KOPT-K1 (cell line): ENCODE results near the gene ANKRD42.
"Not testable (repeated sequence)": the region's sequence is repeated elsewhere in the genome, so short reads cannot be mapped to it uniquely, and the experiment has no call there.

Experiments
- H3K27ac ChIP-seq: fragments of 200-600 bp; sonication (generic); 2 replicates; pipeline ENCODE4 v1.5.1; 2016; ENCODE audit warnings: antibody characterized with exemption, mild to moderate bottlenecking, low read depth, low read length; ENCODE audit not compliant: poor library complexity, severe bottlenecking
- H3K36me3 ChIP-seq: fragments of 200-600 bp; sonication (generic); 2 replicates; pipeline ENCODE4 v1.5.1; 2017; ENCODE audit warnings: antibody characterized with exemption, mild to moderate bottlenecking, low read length, moderate library complexity; ENCODE audit not compliant: insufficient read depth
- H3K9me3 ChIP-seq: fragments of 200-600 bp; sonication (generic); 2 replicates; pipeline ENCODE4 v1.5.1; 2017; ENCODE audit warnings: antibody characterized with exemption, low read length, mild to moderate bottlenecking; ENCODE audit not compliant: insufficient read depth, poor library complexity, severe bottlenecking

ANKRD42 gene

GRCh38 chr11:83252266-83252665 lies 58.8 kb downstream of the ANKRD42 start:
- H3K9me3 ChIP-seq, result no peaks in the 10 kb centered on the region
- peaks cover 8% of the 10 kb centered on the region for H3K36me3 ChIP-seq
- H3K27ac ChIP-seq, result no peak overlapping the region

GRCh38 chr11:83252941-83253340 lies 59.4 kb downstream of the ANKRD42 start:
- H3K27ac ChIP-seq, result no peak overlapping the region
- H3K36me3 ChIP-seq, result peaks cover 15% of the 10 kb centered on the region
- H3K9me3 ChIP-seq, result no peaks in the 10 kb centered on the region

GRCh38 chr11:83255366-83255765 lies 61.9 kb downstream of the ANKRD42 start:
- Histone ChIP-seq H3K27ac (no peak overlapping the region), H3K36me3 (peaks cover 32% of the 10 kb centered on the region)

GRCh38 chr11:83256602-83257340 lies 63.3 kb downstream of the ANKRD42 start:
- no peak overlapping the region for H3K27ac ChIP-seq

More at GRCh38 chr11:83255366-83255765, 61.9 kb downstream of the ANKRD42 start:
- no peaks in the 10 kb centered on the region for H3K9me3 ChIP-seq

GRCh38 chr11:83257761-83258168 lies 64.3 kb downstream of the ANKRD42 start:
- no peak overlapping the region for H3K27ac ChIP-seq
- H3K9me3 ChIP-seq, result no peaks in the 10 kb centered on the region
- H3K36me3 ChIP-seq, result peaks cover 40% of the 10 kb centered on the region

More at GRCh38 chr11:83256602-83257340, 63.3 kb downstream of the ANKRD42 start:
- Histone ChIP-seq H3K9me3 (no peaks in the 10 kb centered on the region), H3K36me3 (peaks cover 37% of the 10 kb centered on the region)

- Histone ChIP-seq H3K27ac (no peak overlapping the region), H3K9me3 (no peaks in the 10 kb centered on the region), H3K36me3 (peaks cover 51% of the 10 kb centered on the region)
Observed at GRCh38 chr11:83259559-83259958, 66.0 kb downstream of the ANKRD42 start.

- Histone ChIP-seq H3K9me3 (no peaks in the 10 kb centered on the region), H3K36me3 (peaks cover 40% of the 10 kb centered on the region), H3K27ac (no peak overlapping the region)
Observed at GRCh38 chr11:83265331-83265730, 71.8 kb downstream of the ANKRD42 start.

- H3K27ac ChIP-seq, H3K9me3 ChIP-seq: not testable (repeated sequence)
- peaks cover 39% of the 10 kb centered on the region for H3K36me3 ChIP-seq
Observed at GRCh38 chr11:83269080-83269479, 75.6 kb downstream of the ANKRD42 start.

- H3K27ac ChIP-seq, H3K9me3 ChIP-seq: not testable (repeated sequence)
- H3K36me3 ChIP-seq, result peaks cover 46% of the 10 kb centered on the region
Observed at GRCh38 chr11:83271734-83272133, 78.2 kb downstream of the ANKRD42 start.

GRCh38 chr11:83272627-83273026 lies 79.1 kb downstream of the ANKRD42 start:
- H3K9me3 ChIP-seq, result no peaks in the 10 kb centered on the region
- peaks cover 50% of the 10 kb centered on the region for H3K36me3 ChIP-seq
- H3K27ac ChIP-seq, result no peak overlapping the region

- H3K27ac ChIP-seq, result no peak overlapping the region
- no peaks in the 10 kb centered on the region for H3K9me3 ChIP-seq
- H3K36me3 ChIP-seq, result peaks cover 69% of the 10 kb centered on the region
Observed at GRCh38 chr11:83275888-83276641, 82.6 kb downstream of the ANKRD42 start.

- H3K9me3 ChIP-seq, result no peaks in the 10 kb centered on the region
- H3K36me3 ChIP-seq, result peaks cover 55% of the 10 kb centered on the region
- H3K27ac ChIP-seq, result no peak overlapping the region
Observed at GRCh38 chr11:83278351-83278750, 84.8 kb downstream of the ANKRD42 start.

GRCh38 chr11:83280256-83280655 lies 86.7 kb downstream of the ANKRD42 start:
- H3K27ac ChIP-seq, result no peak overlapping the region

GRCh38 chr11:83282084-83282716 lies 88.7 kb downstream of the ANKRD42 start:
- no peaks in the 10 kb centered on the region for H3K9me3 ChIP-seq
- no peak overlapping the region for H3K27ac ChIP-seq
- peaks cover 23% of the 10 kb centered on the region for H3K36me3 ChIP-seq

More at GRCh38 chr11:83280256-83280655, 86.7 kb downstream of the ANKRD42 start:
- Histone ChIP-seq H3K36me3 (peaks cover 42% of the 10 kb centered on the region), H3K9me3 (no peaks in the 10 kb centered on the region)

- no peaks in the 10 kb centered on the region for H3K9me3 ChIP-seq
- H3K27ac ChIP-seq, result peak overlapping the region; percentile 91
- no peaks in the 10 kb centered on the region for H3K36me3 ChIP-seq
Observed at GRCh38 chr11:83284501-83285150, 91.1 kb downstream of the ANKRD42 start.
